Measurements from ENCODE around the gene FOXF2.

The FOXF2 gene

DNA sequence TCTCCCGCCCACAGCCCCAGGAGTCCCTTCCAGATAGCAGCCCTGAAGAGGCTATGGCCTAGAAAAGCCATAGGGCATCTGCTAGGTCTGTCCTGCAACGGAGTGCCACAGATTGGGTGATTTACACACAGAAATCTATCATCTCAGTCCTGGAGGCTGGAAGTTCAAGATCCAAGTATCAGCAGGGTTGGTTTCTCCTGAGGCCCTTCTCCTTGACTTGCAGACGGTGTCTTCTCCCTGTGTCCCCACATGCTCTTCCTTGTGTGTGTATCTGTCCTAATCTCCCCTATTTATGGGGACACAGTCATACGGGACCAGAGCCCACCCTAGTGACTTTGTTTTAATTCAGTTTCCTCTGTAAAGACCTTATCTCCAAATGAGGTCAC is 15.3 kb downstream of the FOXF2 start:
- TF ChIP-seq, protein P1, sequence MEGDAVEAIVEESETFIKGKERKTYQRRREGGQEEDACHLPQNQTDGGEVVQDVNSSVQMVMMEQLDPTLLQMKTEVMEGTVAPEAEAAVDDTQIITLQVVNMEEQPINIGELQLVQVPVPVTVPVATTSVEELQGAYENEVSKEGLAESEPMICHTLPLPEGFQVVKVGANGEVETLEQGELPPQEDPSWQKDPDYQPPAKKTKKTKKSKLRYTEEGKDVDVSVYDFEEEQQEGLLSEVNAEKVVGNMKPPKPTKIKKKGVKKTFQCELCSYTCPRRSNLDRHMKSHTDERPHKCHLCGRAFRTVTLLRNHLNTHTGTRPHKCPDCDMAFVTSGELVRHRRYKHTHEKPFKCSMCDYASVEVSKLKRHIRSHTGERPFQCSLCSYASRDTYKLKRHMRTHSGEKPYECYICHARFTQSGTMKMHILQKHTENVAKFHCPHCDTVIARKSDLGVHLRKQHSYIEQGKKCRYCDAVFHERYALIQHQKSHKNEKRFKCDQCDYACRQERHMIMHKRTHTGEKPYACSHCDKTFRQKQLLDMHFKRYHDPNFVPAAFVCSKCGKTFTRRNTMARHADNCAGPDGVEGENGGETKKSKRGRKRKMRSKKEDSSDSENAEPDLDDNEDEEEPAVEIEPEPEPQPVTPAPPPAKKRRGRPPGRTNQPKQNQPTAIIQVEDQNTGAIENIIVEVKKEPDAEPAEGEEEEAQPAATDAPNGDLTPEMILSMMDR (conservative IDR thresholded peaks at IDR 0.05; ENCODE audit: low read depth, low read length): no peak
- no peak for DNase-seq (ENCODE audit: low read depth)
- H3K4me3 ChIP-seq (ENCODE audit: low read depth, low read length): no peak overlapping the region

DNA sequence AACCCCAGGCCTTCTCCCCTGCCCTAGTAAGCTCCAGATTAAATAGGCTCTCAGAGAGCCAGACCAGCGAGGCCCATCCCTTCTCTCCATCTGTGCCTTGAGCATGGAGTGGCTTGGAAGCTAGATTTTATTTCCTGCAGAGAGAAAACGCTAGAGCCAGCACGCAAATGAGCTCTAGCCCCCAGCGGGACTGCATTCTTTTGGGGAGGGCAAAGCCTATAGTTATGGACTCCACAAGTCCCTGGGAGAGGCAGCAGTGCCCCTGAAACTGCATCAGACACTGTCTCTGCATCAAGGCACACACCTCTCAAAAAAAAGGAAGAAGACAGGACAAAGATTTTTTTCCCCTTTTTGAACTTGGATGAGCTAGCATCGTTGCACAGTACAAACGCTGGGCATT is 15.8 kb downstream of the FOXF2 start:
- TF ChIP-seq, protein P1 (conservative IDR thresholded peaks at IDR 0.05; ENCODE audit: low read depth, low read length): no peak
- DNase-seq (ENCODE audit: low read depth): no peak
- H3K4me3 ChIP-seq (ENCODE audit: low read depth, low read length): no peak overlapping the region

DNA sequence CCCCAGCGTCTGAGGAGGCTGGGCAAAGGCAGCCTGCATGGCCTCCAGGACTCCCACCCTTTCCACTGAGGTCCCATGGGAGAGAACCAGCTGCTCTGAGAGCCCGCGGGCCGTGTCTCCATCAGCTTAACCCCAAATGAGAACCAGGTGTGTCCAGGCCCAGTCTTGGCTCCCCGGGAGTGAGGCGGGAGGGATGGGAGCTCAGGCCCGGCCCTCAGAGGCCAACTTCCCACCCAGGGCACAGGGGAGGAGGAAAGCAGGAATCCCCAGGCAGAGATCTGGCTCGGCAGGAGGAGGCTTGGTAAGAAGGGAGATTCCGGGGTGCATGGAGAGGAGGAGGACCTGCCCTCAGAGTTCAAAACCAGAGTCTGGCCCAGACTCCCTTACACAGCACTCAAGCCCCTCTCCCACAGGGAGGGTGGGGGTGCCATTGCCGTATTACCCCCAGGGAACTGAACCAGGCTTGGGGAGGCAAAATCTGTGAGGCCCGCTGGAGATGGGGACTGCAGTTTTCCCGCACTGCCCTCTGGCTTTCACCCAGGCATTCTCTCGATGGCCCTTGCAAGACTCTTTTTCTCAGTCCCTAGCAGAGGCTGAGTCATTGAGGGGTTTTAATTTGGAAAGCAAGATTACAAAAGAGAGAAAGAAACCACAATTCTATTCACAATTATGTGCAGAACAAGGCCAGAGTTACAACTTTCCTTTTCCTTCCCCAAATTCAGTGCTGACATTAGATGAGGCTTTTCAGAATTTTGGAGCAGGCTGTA is 17.1 kb downstream of the FOXF2 start:
- TF ChIP-seq, protein P1 (conservative IDR thresholded peaks at IDR 0.05; ENCODE audit: low read depth, low read length): peak; percentile 50
- peak; percentile 71 for DNase-seq (ENCODE audit: low read depth)
- H3K4me3 ChIP-seq (ENCODE audit: low read depth, low read length): no peak overlapping the region

DNA sequence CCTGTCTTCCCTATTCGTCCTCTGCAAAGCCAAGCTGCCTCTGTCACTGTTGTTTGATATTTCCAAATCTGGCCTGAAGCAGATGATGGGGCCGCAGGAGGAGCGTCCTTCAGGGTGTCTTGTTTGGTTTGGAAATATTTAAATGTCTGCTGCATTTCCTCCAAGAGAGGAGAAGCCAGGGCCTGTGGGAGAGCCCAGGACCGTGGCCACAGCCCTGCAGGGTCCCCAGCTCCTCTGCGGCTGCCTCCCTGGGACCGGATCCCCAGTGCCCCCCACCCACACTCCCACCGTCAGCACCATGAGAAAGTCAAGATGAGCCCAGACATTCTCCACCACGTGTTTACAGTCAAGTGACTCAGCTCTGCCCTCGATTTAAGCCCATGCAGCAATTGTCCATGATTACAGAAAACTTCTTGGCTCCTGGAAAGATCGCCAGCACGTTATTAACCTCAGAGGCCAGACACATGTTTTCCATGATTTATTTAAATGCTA is 18.2 kb downstream of the FOXF2 start:
- DNase-seq (ENCODE audit: low read depth): no peak
- TF ChIP-seq, protein P1 (conservative IDR thresholded peaks at IDR 0.05; ENCODE audit: low read depth, low read length): no peak
- H3K4me3 ChIP-seq (ENCODE audit: low read depth, low read length): no peak overlapping the region

DNA sequence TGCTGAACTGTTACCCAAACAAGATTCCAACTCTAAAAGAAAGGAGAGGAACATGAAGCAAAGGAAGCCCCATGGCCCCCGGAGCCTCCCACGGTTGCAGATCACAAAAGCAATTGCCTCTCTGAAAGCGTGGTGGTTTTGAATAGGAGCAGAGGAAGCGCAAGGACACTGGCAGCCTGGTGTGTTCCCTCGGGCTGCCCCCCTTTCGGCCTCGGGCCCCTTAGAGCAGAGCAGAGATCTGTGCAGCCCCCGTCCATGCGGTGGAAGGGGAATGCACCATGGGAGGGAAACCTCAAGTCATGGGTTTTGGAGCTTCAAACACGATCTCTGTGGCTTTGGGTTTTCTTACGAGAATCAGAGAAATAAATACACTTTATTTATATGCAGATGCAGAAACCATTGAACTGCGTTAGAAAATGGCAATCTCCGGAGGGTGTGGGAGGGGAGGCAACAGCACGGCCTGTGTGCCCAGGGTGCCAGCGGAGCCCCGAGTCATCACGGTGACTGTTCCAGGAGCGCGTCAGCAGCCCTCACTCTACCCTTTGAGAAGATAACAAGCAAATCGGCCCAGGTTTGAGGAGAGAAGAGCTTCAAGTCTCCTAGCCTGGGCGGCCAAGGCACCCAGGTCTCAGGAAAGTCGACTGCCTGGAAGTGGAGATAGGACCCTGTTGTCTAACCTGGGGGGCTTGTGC is 20.5 kb downstream of the FOXF2 start:
- DNase-seq (ENCODE audit: low read depth): no peak
- no peak overlapping the region for H3K4me3 ChIP-seq (ENCODE audit: low read depth, low read length)
- TF ChIP-seq, protein P1 (conservative IDR thresholded peaks at IDR 0.05; ENCODE audit: low read depth, low read length): no peak

DNA sequence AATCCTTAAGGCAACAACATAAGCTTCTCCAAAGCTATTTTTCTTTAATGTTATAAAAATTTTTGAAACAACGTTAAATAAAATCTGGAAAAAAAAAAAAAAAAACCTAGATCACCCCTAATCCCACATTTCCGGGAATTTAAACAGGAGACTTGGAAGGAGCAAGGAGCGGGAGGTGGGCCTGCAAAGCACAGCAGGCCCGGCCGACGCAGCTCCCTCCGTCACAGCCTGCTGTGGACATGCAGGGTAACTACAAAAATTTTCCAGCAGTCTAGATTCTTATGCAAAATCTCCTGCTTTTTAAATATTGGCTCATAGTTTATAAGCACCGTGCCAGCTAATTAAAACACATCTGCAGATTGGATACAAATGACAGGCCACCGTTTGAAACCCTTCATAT is 23.5 kb downstream of the FOXF2 start:
- TF ChIP-seq, protein P1 (conservative IDR thresholded peaks at IDR 0.05; ENCODE audit: low read depth, low read length): no peak
- DNase-seq (ENCODE audit: low read depth): no peak
- H3K4me3 ChIP-seq (ENCODE audit: low read depth, low read length): no peak overlapping the region

All from choroid plexus epithelial cell (primary cell).